Upper lobe of left lung (tissue), 4 donors: ENCODE data around the gene SDK1.

Experiments
- EP300 ChIP-seq, 4 donors: sonication (generic); formaldehyde crosslinking; IDR thresholded peaks; one replicate each; pipeline ENCODE4 v1.5.1; 2017; ENCODE audit warnings: antibody characterized with exemption in 4 of 4, control low read depth in 2 of 4
- POLR2A ChIP-seq, 4 donors: fragments of 450-650 bp; IDR thresholded peaks; one replicate each; pipeline ENCODE4 v1.5.1; 2016 to 2017; ENCODE audit warnings: antibody characterized with exemption in 4 of 4, mild to moderate bottlenecking in 2 of 4
- POLR2AphosphoS5 ChIP-seq, 2 donors: sonication (generic); formaldehyde crosslinking; IDR thresholded peaks; one replicate each; pipeline ENCODE4 v1.5.1; 2017; ENCODE audit warnings: antibody characterized with exemption in 2 of 2
- TF ChIP-seq, protein P1 (sequence below), 6 experiments: fragments of 450-650 bp in 4 of 6; fragments of 200-600 bp in 2 of 6; sonication (generic) in 2 of 6; IDR thresholded peaks; one replicate each; pipeline ENCODE4 v1.5.1; 2016 to 2019; ENCODE audit warnings: antibody characterized with exemption in 6 of 6

DNA sequence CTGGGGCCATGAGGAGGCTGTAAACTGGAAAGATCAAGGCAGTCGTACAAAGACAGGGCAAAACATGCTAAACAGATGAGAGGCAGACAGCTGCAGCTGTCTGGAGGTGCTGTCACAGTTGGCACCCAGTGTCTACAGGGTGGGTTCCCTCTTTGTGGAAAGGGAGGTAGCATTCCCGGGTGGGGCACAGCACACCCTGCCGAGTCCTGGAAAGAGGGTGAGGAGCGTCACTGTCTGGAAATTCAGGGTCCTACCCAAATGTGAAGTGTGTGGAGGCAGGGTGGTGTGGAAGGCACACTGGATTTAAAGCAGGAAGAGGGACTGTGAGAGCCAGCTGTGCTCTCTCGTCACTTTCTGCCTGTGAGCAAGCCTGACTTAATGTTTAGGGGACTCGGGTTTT lies 356.2 kb downstream of the SDK1 start:
- TF ChIP-seq POLR2AphosphoS5 (IDR thresholded peaks at IDR 0.05): no peak
- TF ChIP-seq POLR2A (IDR thresholded peaks at IDR 0.05): no peak
- TF ChIP-seq, protein P1, sequence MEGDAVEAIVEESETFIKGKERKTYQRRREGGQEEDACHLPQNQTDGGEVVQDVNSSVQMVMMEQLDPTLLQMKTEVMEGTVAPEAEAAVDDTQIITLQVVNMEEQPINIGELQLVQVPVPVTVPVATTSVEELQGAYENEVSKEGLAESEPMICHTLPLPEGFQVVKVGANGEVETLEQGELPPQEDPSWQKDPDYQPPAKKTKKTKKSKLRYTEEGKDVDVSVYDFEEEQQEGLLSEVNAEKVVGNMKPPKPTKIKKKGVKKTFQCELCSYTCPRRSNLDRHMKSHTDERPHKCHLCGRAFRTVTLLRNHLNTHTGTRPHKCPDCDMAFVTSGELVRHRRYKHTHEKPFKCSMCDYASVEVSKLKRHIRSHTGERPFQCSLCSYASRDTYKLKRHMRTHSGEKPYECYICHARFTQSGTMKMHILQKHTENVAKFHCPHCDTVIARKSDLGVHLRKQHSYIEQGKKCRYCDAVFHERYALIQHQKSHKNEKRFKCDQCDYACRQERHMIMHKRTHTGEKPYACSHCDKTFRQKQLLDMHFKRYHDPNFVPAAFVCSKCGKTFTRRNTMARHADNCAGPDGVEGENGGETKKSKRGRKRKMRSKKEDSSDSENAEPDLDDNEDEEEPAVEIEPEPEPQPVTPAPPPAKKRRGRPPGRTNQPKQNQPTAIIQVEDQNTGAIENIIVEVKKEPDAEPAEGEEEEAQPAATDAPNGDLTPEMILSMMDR (IDR thresholded peaks at IDR 0.05): no peak
- no peak for TF ChIP-seq EP300 (IDR thresholded peaks at IDR 0.05)
